ENCODE measurements around the gene FASN. TPM values are rescaled to one million over a fixed set of nuclear protein-coding genes. Genes with fewer than 3 reads are reported as not detected.

Gene FASN
- total and polyA plus RNA-seq, 2 of the 13 experiments (the other 11 are each of a cell fraction or from before 2014, with no cell fraction given), result 51.7 to 101 TPM

- TF ChIP-seq ZNF776 (CRISPR knock-in tag; IDR thresholded peaks at IDR 0.05), result 0 out of 2 replicates have a peak, but pooled peaks have one; percentile 27
- no peak for TF ChIP-seq ZXDC (CRISPR knock-in tag; IDR thresholded peaks at IDR 0.05)
- TF ChIP-seq ZNF431 (CRISPR knock-in tag; IDR thresholded peaks at IDR 0.05; ENCODE audit: borderline replicate concordance, low read depth), result no peak
- TF ChIP-seq GMEB1 (CRISPR knock-in tag; IDR thresholded peaks at IDR 0.05; ENCODE audit: borderline replicate concordance), result 0 out of 2 replicates have a peak, but pooled peaks have one; percentile 18
- no peak; the same call in 1 of the 2 replicates for TF ChIP-seq ZBTB7A (CRISPR knock-in tag; IDR thresholded peaks at IDR 0.05)
- 0 out of 2 replicates have a peak, but pooled peaks have one; percentile 20 for TF ChIP-seq ARHGAP35 (CRISPR knock-in tag; IDR thresholded peaks at IDR 0.05; ENCODE audit: borderline replicate concordance)
- TF ChIP-seq RERE (CRISPR knock-in tag; IDR thresholded peaks at IDR 0.05; ENCODE audit: low read depth), result no peak
- 0 out of 2 replicates have a peak, but pooled peaks have one; percentile 21 for TF ChIP-seq MEIS1 (CRISPR knock-in tag; IDR thresholded peaks at IDR 0.05; ENCODE audit: borderline replicate concordance)
- TF ChIP-seq ZNF512 (CRISPR knock-in tag; IDR thresholded peaks at IDR 0.05), result no peak
- TF ChIP-seq FOXC1 (CRISPR knock-in tag; IDR thresholded peaks at IDR 0.05; ENCODE audit: borderline replicate concordance), result 0 out of 2 replicates have a peak, but pooled peaks have one; percentile 31
- TF ChIP-seq KDM5A (IDR thresholded peaks at IDR 0.05; ENCODE audit: borderline replicate concordance, low read length), result no peak
- 0 out of 2 replicates have a peak, but pooled peaks have one; percentile 50 for TF ChIP-seq ZC3H4 (CRISPR knock-in tag; IDR thresholded peaks at IDR 0.05; ENCODE audit: borderline replicate concordance)
- no peak for TF ChIP-seq ZNF597 (CRISPR knock-in tag; IDR thresholded peaks at IDR 0.05)
- no peak; the same call in 1 of the 2 replicates for TF ChIP-seq SNAI1 (CRISPR knock-in tag; IDR thresholded peaks at IDR 0.05; ENCODE audit: borderline replicate concordance)
- TF ChIP-seq GZF1 (CRISPR knock-in tag; IDR thresholded peaks at IDR 0.05), result peak; percentile 17; the same call in 1 of the 2 replicates
Observed at GRCh38 chr17:82050152-82050760, 47.8 kb downstream of the FASN start (continued).

All from HepG2 (cell line).